IMR-90 (cell line): ENCODE results near the gene GPC6. TPM values are rescaled to one million over a fixed set of nuclear protein-coding genes. Genes with fewer than 3 reads are reported as not detected.

ENCODE experiments used
- ATAC-seq: fragments of 200-7000 bp; cut with Tn5 transposase; 2 replicates; pipeline ENCODE4 v1.9.1; 2020; ENCODE audit warnings: low read depth, mild to moderate bottlenecking, moderate library complexity
- BruUV-seq: library from RNA; stranded (reverse); fragments of 400-500 nt; replicated peaks from 2 replicates; lab custom pipeline; 2021; lab: Mats Ljungman, UMichigan
- CTCF ChIA-PET: fragments of 300-600 bp; formaldehyde crosslinking; extraction: SDS; loops from one replicate; lab custom pipeline; 2021; ENCODE audit warnings: antibody characterized with exemption; lab: Yijun Ruan, JAX
- POLR2A ChIA-PET: fragments of 300-600 bp; sonication (Branson Sonifier 250); formaldehyde crosslinking; loops from one replicate; lab custom pipeline; 2022; ENCODE audit warnings: antibody characterized with exemption; ENCODE audit not compliant: unreplicated experiment; lab: Charles Lee
- DNase-seq: peaks from one replicate; pipeline ENCODE4 v3.0.0; 2013
- H2AFZ ChIP-seq: replicated peaks from 2 replicates; pipeline ENCODE3; 2013; ENCODE audit warnings: low read length, mild to moderate bottlenecking; ENCODE audit not compliant: poor library complexity
- H2AK5ac ChIP-seq: 2 replicates; pipeline ENCODE4 v1.6.1; 2013; ENCODE audit warnings: low read depth, low read length, inconsistent platforms
- H2AK9ac ChIP-seq: replicated peaks from 2 replicates; pipeline ENCODE3; 2013; ENCODE audit warnings: mild to moderate bottlenecking, low read depth, low read length, moderate library complexity; ENCODE audit not compliant: poor library complexity
- H2BK120ac ChIP-seq: 2 replicates; pipeline ENCODE4 v1.6.1; 2013; ENCODE audit warnings: low read depth, low read length, inconsistent platforms
- H2BK15ac ChIP-seq: 3 replicates; pipeline ENCODE4 v1.6.1; 2013; ENCODE audit warnings: low read depth, low read length, inconsistent platforms
- H2BK20ac ChIP-seq: 2 replicates; pipeline ENCODE4 v1.6.1; 2013; ENCODE audit warnings: low read depth, mild to moderate bottlenecking, inconsistent platforms, low read length, moderate library complexity
- H2BK5ac ChIP-seq: 2 replicates; pipeline ENCODE4 v1.6.1; 2013; ENCODE audit warnings: mild to moderate bottlenecking, low read depth, low read length, inconsistent platforms; ENCODE audit not compliant: poor library complexity, severe bottlenecking
- H3K14ac ChIP-seq: replicated peaks from 2 replicates; pipeline ENCODE4 v1.6.1; 2013; ENCODE audit warnings: low read depth, low read length, inconsistent platforms
- H3K18ac ChIP-seq: 2 replicates; pipeline ENCODE4 v1.6.1; 2013; ENCODE audit warnings: low read depth, low read length, control low read depth
- H3K23ac ChIP-seq: 2 replicates; pipeline ENCODE4 v1.6.1; 2013; ENCODE audit warnings: low read depth, low read length, inconsistent platforms
- H3K27ac ChIP-seq: 2 replicates; pipeline ENCODE4 v1.5.1; 2013; ENCODE audit warnings: mild to moderate bottlenecking, control low read depth, low read length; ENCODE audit not compliant: insufficient read depth
- H3K27me3 ChIP-seq: 2 replicates; pipeline ENCODE4 v1.6.1; 2013; ENCODE audit warnings: low read length; ENCODE audit not compliant: control insufficient read depth, insufficient read depth
- H3K36me3 ChIP-seq: 2 replicates; pipeline ENCODE4 v1.6.1; 2013; ENCODE audit warnings: low read length, mixed read lengths; ENCODE audit not compliant: control insufficient read depth, insufficient read depth
- H3K4ac ChIP-seq: 2 replicates; pipeline ENCODE4 v1.6.1; 2013; ENCODE audit warnings: low read depth, low read length, inconsistent platforms
- H3K4me1 ChIP-seq: 2 replicates; pipeline ENCODE4 v1.6.1; 2013; ENCODE audit warnings: low read length, mixed read lengths; ENCODE audit not compliant: control insufficient read depth, insufficient read depth
- H3K4me2 ChIP-seq: 2 replicates; pipeline ENCODE4 v1.6.1; 2013; ENCODE audit warnings: low read depth, mild to moderate bottlenecking, control low read depth, low read length, moderate library complexity
- H3K4me3 ChIP-seq: 2 replicates; pipeline ENCODE4 v1.5.1; 2013; ENCODE audit warnings: low read depth, mild to moderate bottlenecking, control low read depth, low read length, moderate library complexity; ENCODE audit not compliant: insufficient read depth
- H3K56ac ChIP-seq: 2 replicates; pipeline ENCODE4 v1.6.1; 2013; ENCODE audit warnings: low read length, inconsistent platforms; ENCODE audit not compliant: insufficient read depth; ENCODE audit errors: extremely low read depth
- H3K79me1 ChIP-seq, 2 experiments: 2 replicates each; pipeline ENCODE4 v1.6.1; 2013; ENCODE audit warnings: low read length in 2 of 2, inconsistent platforms in 1 of 2, low read depth in 1 of 2
- H3K9ac ChIP-seq: 2 replicates; pipeline ENCODE4 v1.6.1; 2013; ENCODE audit warnings: low read depth, low read length, control low read depth
- H3K9me1 ChIP-seq: 2 replicates; pipeline ENCODE4 v1.6.1; 2013; ENCODE audit warnings: low read length, inconsistent platforms; ENCODE audit not compliant: insufficient read depth
- H3K9me3 ChIP-seq: 2 replicates; pipeline ENCODE4 v1.6.1; 2013; ENCODE audit warnings: low read length; ENCODE audit not compliant: control insufficient read depth, insufficient read depth
- H4K20me1 ChIP-seq: 2 replicates; pipeline ENCODE4 v1.6.1; 2013; ENCODE audit warnings: low read length, inconsistent platforms; ENCODE audit not compliant: insufficient read depth
- H4K5ac ChIP-seq: 2 replicates; pipeline ENCODE4 v1.6.1; 2013; ENCODE audit warnings: mild to moderate bottlenecking, low read depth, low read length, control low read depth
- H4K8ac ChIP-seq, 2 experiments: 2 replicates each; pipeline ENCODE4 v1.6.1; 2013; ENCODE audit warnings: low read depth in 2 of 2, low read length in 2 of 2, control low read depth in 1 of 2, inconsistent platforms in 1 of 2
- H4K91ac ChIP-seq: 2 replicates; pipeline ENCODE4 v1.6.1; 2013; ENCODE audit warnings: low read depth, low read length, inconsistent platforms; ENCODE audit not compliant: insufficient read depth
- FOS ChIP-seq: fragments of 150-350 bp; IDR thresholded peaks from 2 replicates; pipeline ENCODE4 v1.6.1; 2016; ENCODE audit warnings: low read depth, low read length
- RAD21 ChIP-seq: IDR thresholded peaks from 2 replicates; pipeline ENCODE4 v1.6.1; 2012; ENCODE audit warnings: low read length, improper control_type of control experiment
- RCOR1 ChIP-seq: IDR thresholded peaks from 2 replicates; pipeline ENCODE4 v1.6.1; 2012; ENCODE audit warnings: mild to moderate bottlenecking, low read length, improper control_type of control experiment; ENCODE audit not compliant: insufficient replicate concordance
- RFX5 ChIP-seq: IDR thresholded peaks from 2 replicates; pipeline ENCODE4 v1.8.0; 2012; ENCODE audit warnings: low read depth, mild to moderate bottlenecking, low read length, moderate library complexity
- SMC3 ChIP-seq: fragments of 150-350 bp; IDR thresholded peaks from 2 replicates; pipeline ENCODE4 v1.6.1; 2016; ENCODE audit warnings: low read depth, mild to moderate bottlenecking, antibody characterized with exemption, low read length, moderate library complexity
- WGBS, 2 experiments: methylation state at CpG; one replicate each; pipeline versions ENCODE4 v1.1.5 to v1.1.7; 2013; ENCODE audit warnings: missing lambda C conversion rate in 2 of 2; ENCODE audit not compliant: insufficient read length in 1 of 2; ENCODE audit errors: extremely low coverage in 2 of 2; 5-methylcytosine and 5-hydroxymethylcytosine counted together
- dilution Hi-C: fragments of 300-500 bp; cut with HindIII; formaldehyde crosslinking; loops from one replicate; pipeline ENCODE4 v1.14.3; 2018; ENCODE audit warnings: low sequenced_read_pairs; ENCODE audit not compliant: unreplicated experiment
- in situ Hi-C: fragments of 300-500 bp; cut with MboI; formaldehyde crosslinking; loops from 3 replicates; pipeline ENCODE4 v1.14.3; 2019; ENCODE audit warnings: low sequenced_read_pairs, inconsistent platforms, mixed read lengths
- intact Hi-C: fragments of 100-400 bp; cut with micrococcal nuclease; formaldehyde crosslinking; loops from 2 replicates; pipeline ENCODE4 v1.10.0; 2022
- polyA plus RNA-seq, 3 experiments: library from polyadenylated mRNA; depleted of rRNA; stranded (reverse); fragments of >200 nt; gene quantifications; 2 replicates each; pipeline ENCODE4 v1.2.3, GENCODE V29; 2012; ENCODE audit warnings: low replicate concordance in 1 of 3
- total RNA-seq: library from RNA; depleted of rRNA; stranded (reverse); fragments of >200 nt; gene quantifications from 2 replicates; pipeline ENCODE4 v1.2.3, GENCODE V29; 2012
- TF ChIP-seq, protein P1 (sequence below): fragments of 150-350 bp; IDR thresholded peaks from 2 replicates; pipeline ENCODE4 v1.6.1; 2017; ENCODE audit warnings: mild to moderate bottlenecking, antibody characterized with exemption, low read length, low read depth

The GPC6 gene
- total and polyA plus RNA-seq, 2 of the 4 experiments (the other 2 are of a cell fraction), result 14.9 to 39.4 TPM

DNA sequence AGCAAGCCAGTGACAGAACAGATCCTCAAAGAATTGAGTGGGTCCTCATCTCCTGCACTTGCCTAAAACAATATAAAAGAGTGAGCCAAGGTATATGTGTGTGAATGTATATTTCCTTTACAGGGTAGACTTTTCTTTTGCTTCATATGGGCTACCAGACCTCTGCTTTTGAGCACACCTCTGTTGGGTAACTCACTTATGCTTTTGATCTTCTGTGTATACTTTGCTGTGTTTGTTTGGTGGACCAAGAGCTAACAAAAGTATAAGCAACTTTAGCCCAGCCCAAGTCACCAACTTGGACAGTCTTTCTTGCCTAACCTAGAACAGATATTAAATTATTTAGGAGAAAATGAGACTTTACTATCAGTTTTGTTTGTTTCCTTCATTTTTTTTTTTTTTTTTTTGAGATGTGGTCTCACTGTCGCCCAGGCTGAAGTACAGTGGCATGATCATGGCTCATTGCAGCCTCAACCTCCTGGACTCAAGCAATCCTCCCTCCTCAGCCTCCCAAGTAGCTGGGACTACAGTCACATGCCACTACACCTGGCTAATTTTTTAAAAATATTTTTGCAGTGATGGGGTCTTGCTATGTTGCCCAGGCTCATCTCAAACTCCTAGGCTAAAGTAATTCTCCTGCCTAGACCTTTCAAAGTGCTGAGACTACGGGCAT is 739.8 kb downstream of the GPC6 start:
- H2BK5ac ChIP-seq, result no peak overlapping the region
- no peaks in the 10 kb centered on the region for H3K27me3 ChIP-seq
- H4K91ac ChIP-seq, result no peak overlapping the region
- H3K4ac ChIP-seq, result no peak overlapping the region
- BruUV-seq, result no TSS peak
- no peak overlapping the region for H2AFZ ChIP-seq
- no peaks in the 10 kb centered on the region for H4K20me1 ChIP-seq
- no peak overlapping the region for H3K14ac ChIP-seq
- no peaks in the 10 kb centered on the region; a peak in 1 of 4 replicates for H3K79me1 ChIP-seq
- POLR2A ChIA-PET, result interaction anchor here (0.5 kb wide), 1 partner anchor 1535 kb away, joined by 3 read pairs; no protein-coding TSS in a partner anchor
- H3K18ac ChIP-seq, result no peak overlapping the region
- in situ Hi-C loops (no loop called here), dilution Hi-C loops (no loop called here), intact Hi-C loops (no loop called here)
- H3K36me3 ChIP-seq, result no peaks in the 10 kb centered on the region
- no peak overlapping the region for H3K4me3 ChIP-seq
- no peak overlapping the region for H4K5ac ChIP-seq
- H3K9me3 ChIP-seq, result no peaks in the 10 kb centered on the region
- no peak overlapping the region for H2BK20ac ChIP-seq
- DNase-seq (no peak), ATAC-seq (no peak)
- no CpG with 5 or more reads among the region's 2 CpGs for WGBS, 2 experiments
- TF ChIP-seq FOS (no peak), SMC3 (no peak), RFX5 (no peak), RAD21 (no peak), RCOR1 (no peak)
- TF ChIP-seq, protein P1, sequence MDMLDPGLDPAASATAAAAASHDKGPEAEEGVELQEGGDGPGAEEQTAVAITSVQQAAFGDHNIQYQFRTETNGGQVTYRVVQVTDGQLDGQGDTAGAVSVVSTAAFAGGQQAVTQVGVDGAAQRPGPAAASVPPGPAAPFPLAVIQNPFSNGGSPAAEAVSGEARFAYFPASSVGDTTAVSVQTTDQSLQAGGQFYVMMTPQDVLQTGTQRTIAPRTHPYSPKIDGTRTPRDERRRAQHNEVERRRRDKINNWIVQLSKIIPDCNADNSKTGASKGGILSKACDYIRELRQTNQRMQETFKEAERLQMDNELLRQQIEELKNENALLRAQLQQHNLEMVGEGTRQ, result no peak
- no peak overlapping the region for H3K27ac ChIP-seq
- H2BK120ac ChIP-seq, result no peak overlapping the region
- no peak overlapping the region for H2AK9ac ChIP-seq
- H3K4me2 ChIP-seq, result no peak overlapping the region
- no peak overlapping the region for H2AK5ac ChIP-seq
- H3K56ac ChIP-seq, result no peak overlapping the region
- no peak overlapping the region for H3K9ac ChIP-seq
- peaks cover 1% of the 10 kb centered on the region; the same call in 1 of the 2 replicates for H3K4me1 ChIP-seq
- CTCF ChIA-PET, result interaction anchor here (0.6 kb wide), 1 partner anchor 189 kb away, joined by 3 read pairs; no protein-coding TSS in a partner anchor
- H4K8ac ChIP-seq, result no peak overlapping the region
- no peak overlapping the region for H2BK15ac ChIP-seq
- H3K23ac ChIP-seq, result no peak overlapping the region
- H3K9me1 ChIP-seq, result no peaks in the 10 kb centered on the region
